NCI-H345 (cell line): ENCODE measurements around the gene LSAMP.

ENCODE experiments used
- DNase-seq: peaks from one replicate; lab custom pipeline; 2025; lab: John Stamatoyannopoulos, UW

The LSAMP gene

GRCh38 chr3:116288485-116288884 lies 156.8 kb downstream of the LSAMP start:
- no peak for DNase-seq

- no peak for DNase-seq
Measured at GRCh38 chr3:116285781-116286421, 159.4 kb downstream of the LSAMP start.

DNA sequence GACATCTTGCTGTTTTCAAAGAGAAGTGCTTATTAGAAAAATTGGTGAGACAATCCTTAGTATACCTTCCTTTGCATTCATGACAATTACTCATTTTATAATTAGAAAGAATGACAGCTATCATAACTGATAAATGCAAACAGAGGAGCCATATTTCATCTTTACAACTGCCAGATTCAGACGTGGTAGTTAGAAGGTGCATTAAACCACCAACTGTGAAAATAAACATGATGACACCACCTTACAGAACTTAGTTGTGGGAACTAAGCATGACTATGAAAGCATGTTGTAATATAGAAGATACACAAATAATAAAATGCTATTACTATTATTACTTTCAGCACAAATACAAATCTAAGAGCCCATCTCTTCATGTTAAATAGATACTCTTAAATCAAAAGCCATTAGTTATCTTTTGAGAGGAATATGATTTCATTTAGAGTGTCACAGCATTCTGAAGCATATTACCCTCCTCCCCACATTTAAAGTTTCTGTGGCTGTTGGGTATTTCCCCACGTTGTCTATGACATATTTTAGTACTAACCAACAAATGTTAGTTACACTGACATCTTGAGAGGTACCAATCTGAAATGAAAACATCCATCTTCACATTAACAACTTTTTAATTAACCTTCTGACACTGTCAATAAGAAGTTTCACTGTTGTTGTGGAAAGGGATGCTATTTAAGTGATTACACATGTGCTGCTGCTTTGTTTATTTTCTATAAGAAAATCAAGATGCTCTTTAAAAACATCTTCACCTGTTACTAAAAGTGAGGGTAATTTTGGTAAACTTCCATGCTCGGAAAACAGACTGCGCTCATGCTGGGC lies 163.8 kb downstream of the LSAMP start:
- no peak for DNase-seq

GRCh38 chr3:116280130-116280740 lies 165.1 kb downstream of the LSAMP start:
- DNase-seq = no peak

- no peak for DNase-seq
Measured at GRCh38 chr3:116276675-116277074, 168.6 kb downstream of the LSAMP start.

GRCh38 chr3:116270056-116270455 lies 175.2 kb downstream of the LSAMP start:
- no peak for DNase-seq

DNA sequence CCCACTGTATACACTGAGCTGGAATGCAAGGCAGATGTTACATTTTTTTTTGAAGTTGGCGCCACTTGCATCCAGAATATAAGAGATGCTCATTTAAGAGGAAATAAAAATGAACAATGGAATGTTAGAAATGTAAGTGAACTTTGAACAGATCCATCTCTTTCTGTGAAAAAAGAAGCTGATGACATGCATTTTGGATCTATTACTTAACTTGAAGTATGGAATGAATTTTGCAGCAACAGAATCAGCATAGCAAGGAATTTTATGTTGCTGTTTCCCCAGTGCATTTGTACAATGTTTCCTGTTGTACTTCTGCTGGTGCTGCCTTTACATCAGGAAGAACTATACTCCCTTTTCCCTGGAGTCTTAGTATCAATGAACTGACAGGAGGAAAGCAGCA lies 178.2 kb downstream of the LSAMP start:
- DNase-seq = no peak

- no peak for DNase-seq
Measured at GRCh38 chr3:116265976-116266584, 179.2 kb downstream of the LSAMP start.

DNA sequence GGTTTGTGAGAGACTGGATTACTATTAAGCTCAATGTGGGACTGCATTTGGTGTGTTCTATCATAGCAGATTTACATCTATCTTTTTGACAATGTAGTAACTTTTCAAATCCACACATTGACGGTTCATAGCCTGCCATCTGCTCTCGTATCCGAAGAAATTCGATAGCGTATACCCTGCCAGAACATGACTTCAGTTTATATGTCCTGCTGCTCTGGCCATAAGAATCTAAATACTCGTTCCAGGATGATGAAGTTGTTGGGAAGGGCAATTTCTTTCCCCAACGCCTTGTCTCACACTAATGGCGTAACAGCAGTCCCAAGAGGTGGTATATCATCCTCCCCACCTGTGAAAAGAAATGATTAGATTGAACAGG lies 180.0 kb downstream of the LSAMP start:
- DNase-seq = no peak

DNA sequence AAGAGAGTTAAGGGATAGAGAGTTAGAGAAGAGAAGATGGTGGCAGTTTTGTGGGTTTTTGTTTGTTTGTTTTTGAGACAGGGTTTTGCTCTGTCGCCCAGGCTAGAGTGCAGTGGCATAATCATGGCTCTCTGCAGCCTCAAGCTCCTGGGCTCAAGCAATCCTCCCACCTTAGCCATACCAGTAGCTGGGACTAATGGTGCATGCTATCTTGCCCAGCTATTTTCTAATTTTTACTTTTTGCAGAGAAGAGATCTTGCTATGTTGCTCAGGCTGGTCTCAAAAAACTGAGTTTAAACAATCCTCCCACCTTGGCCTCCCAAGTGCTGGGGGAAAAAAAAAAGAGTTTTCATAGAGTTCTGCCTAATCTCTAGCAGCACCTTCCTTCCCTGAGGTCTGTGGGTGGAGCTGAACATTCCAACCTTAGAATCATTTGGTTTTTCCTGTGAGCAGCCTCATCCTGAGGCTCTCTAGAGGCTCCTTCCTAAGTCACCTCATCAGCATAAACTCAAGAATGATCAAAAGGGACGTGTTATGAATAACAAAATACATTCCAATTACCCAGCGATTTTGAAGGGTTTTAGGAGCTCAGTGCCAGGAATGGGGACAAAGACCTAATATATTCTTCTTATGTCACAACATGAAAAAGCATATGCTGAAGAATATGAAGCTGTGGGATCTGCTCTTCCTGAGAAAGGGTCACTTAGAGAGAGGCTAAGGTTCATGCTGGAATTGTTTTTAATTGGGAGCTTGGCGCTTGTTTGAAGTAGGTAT lies 180.6 kb downstream of the LSAMP start:
- DNase-seq = no peak

DNA sequence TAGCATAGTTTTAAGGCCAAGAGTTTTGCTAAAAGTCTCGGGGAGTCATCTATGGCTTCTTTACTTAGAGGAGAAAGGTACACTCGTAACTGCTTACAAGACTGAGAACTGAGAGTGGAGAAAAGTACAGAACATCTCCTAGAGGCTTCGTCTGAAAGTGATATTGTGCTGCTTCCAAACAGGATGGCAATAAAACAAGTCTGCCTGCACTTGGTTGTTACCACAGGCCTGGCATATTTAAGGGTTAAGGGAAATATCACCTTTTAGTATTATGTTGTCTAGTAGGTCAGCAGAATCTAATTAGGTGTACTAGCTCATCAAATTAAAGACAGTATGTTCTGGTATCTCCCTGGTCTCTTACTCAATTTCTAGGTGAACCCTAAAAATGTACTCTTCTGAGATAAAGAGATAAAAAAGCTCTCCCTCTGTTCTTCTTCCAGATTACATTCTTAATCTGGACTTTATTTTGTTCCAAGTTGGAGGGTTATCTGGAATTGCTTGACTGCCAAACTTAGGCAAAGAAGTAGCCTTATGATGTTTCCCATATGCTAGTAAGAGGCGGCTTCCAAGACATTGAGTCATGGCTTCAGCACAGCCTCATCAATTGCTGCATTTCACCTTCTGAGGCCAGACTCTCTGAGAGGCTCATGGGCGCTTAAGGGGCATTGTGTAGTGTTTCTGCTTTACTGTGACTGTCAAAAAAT lies 181.3 kb downstream of the LSAMP start:
- DNase-seq = no peak

GRCh38 chr3:116260491-116260890 lies 184.8 kb downstream of the LSAMP start:
- no peak for DNase-seq

GRCh38 chr3:116259984-116260383 lies 185.3 kb downstream of the LSAMP start:
- DNase-seq = no peak

GRCh38 chr3:116256843-116257485 lies 188.3 kb downstream of the LSAMP start:
- no peak for DNase-seq

GRCh38 chr3:116254541-116254940 lies 190.7 kb downstream of the LSAMP start:
- DNase-seq = no peak

DNA sequence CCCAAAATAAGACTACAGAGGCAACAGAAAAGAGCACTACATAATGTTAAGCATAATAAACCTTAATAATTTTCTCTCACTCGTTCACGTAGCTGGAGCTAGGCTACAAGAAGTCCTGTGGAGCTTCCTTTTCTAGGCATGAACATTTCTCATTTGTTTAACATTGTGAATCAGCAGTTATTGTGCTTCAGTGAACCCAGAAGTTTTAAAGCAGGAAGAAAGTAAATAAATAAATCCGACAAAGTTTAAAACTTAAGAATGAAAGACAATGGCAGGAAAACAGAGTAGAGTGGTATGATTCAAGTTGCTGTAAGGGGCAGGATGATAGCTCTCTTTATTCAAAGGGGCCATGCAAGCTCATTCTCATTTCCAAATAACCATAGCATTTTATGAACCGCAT lies 191.8 kb downstream of the LSAMP start:
- no peak for DNase-seq

- no peak for DNase-seq
Measured at GRCh38 chr3:116247605-116248004, 197.7 kb downstream of the LSAMP start.

- no peak for DNase-seq
Measured at GRCh38 chr3:116246406-116246980, 198.8 kb downstream of the LSAMP start.

DNA sequence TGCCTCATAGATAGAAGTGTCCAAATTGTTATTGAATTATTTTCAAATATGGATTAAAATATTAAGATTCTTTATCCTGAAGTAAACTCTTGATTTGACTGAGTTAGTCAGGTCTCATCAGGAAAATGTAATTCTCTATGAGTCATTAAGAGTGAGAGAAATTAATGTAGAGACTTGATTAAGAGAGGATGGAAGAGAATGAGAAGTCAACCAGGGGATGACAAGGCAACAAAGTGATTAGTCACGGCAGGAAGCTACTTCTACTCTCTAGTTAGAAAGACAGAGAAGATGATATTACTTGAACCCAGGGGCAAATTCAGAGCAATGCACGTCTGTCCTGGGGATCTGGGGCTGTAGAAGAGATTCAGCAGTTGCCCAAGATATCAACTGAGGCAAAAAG lies 202.5 kb downstream of the LSAMP start:
- no peak for DNase-seq

- DNase-seq = no peak
Measured at GRCh38 chr3:116241677-116242076, 203.6 kb downstream of the LSAMP start.

- no peak for DNase-seq
Measured at GRCh38 chr3:116240261-116240660, 205.0 kb downstream of the LSAMP start.
